HK-2 (cell line): Measurements from ENCODE around the gene PLEK2.
"Not testable (repeated sequence)": the region's sequence is repeated elsewhere in the genome, so short reads cannot be mapped to it uniquely, and the experiment has no call there.

ENCODE experiments used
- DNase-seq: peaks from one replicate; pipeline ENCODE4 v3.0.0-alpha.2; 2018; ENCODE audit not compliant: unreplicated experiment

PLEK2 gene

GRCh38 chr14:67358924-67359774, 52.8 kb downstream of the PLEK2 start:
- peak; percentile 71 for DNase-seq

DNA sequence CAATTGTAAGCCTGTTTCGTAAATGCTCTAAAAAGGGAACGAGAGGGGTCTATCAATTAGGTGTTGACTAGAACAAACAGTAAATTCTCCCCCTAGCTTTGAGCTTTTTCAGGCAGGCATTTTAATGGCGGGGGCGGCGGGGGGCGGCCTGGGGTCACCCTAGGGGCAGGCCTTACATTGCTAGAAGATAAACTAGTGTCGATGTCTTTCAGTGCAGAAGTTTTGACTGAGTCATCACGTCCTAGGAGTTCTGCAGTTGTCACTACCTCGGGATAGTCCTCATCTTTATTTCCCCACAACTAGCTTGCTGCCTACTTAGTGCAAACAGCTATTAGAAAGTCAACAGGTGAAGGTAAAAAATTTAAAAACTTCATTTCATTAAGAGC, 54.0 kb downstream of the PLEK2 start:
- no peak for DNase-seq

DNA sequence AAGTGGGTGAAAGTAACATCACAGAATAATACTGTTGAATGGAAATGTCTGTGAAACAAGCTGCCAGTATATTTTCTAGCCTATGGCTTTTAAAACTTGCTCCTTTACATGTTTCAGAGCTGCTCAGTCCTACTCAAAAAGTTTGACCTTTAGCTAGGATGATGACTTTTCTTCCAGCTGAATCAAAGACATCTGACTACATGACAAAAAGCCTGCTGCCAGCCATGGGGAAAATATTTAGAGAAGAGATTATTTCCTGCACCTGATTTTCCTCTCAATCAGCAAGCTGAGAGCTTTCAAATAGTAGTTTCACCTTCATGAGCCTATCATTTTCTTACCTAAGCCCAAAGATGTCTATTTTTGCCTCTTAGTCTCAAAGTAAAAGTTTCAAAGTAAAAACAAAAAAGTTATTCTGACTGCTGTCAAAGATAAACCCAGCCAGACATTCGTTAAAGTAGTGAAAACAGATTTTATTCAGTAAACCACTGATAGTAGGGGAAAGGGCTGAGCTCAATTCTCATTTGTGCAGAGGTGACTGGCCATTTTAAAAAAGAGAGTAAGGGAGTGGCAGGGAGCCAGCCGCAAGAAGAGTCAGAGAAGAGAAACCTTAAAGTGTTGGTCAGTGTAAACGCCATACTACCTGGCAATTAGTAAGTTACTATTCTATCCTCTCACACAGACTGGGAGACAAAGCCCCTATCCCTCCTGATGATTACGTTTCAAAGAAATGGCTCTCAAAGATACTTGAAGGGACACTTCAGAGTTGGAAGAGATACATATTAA, 54.6 kb downstream of the PLEK2 start:
- no peak for DNase-seq

DNA sequence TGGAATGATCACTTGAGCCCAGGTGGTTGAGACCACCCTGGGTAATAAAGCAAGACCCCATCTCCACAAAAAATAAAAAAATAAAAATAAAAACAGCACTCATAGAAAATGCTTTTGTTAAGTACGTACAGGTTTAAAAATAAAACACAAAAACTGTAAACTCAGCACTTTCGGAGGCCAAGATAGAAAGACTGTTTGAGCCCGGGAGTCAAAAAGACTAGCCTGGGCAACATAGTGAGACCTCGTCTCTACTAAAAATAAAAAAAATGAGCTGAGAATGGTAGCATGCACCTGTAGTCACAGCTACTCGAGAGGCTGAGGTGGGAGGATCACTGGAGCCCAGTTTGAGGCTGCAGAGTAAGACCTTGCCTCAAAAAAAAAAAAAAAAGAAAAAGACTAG, 59.9 kb downstream of the PLEK2 start:
- DNase-seq: no peak

GRCh38 chr14:67345583-67345982, 66.4 kb downstream of the PLEK2 start:
- no peak for DNase-seq

GRCh38 chr14:67343601-67344230, 68.2 kb downstream of the PLEK2 start:
- no peak for DNase-seq

- not testable (repeated sequence) for DNase-seq
Observed at GRCh38 chr14:67341231-67341630, 70.7 kb downstream of the PLEK2 start.
